ENCODE results near the gene RFX8.

RFX8 gene

DNA sequence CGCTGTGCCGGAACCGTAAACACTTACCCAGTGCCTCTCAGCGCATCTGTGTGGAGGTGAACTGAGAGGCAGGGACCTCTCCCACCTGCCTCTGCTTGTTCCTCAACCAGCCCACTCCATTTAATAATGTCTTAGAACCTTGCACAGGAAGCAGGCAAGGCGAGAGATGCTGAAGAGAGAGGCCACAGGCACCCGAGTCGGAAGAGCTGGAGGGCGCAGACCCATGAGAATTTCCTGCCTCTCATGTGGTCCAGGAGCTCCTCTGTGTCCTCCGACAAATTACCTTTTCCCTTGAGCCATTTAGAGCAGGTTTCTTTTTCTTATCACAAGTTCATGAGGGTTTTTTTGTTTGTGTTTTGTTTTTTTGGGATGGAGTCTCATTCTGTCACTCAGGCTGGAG is 4.9 kb upstream of the RFX8 start:
- Histone ChIP-seq H3K4me1 (ENCODE audit: control insufficient read depth, insufficient read depth, low read length) (no peaks in the 10 kb centered on the region), H3K36me3 (ENCODE audit: control insufficient read depth in 2 of 2, insufficient read depth in 1 of 2, low read length in 2 of 2) (no peaks in the 10 kb centered on the region), H3K9me3 (ENCODE audit: control insufficient read depth, insufficient read depth, low read depth, low read length) (no peaks in the 10 kb centered on the region), H3K4me3 (ENCODE audit: low read depth, low read length) (no peak overlapping the region), H3K27ac (ENCODE audit: extremely low read depth, low read depth, low read length) (no peak overlapping the region)
- TF ChIP-seq ZNF354C (tag by site-specific recombination; IDR thresholded peaks at IDR 0.05; ENCODE audit: borderline replicate concordance, low read depth) = no peak
- TF ChIP-seq ZNF174 (tag by site-specific recombination; IDR thresholded peaks at IDR 0.05) = no peak
- TF ChIP-seq, protein P1, sequence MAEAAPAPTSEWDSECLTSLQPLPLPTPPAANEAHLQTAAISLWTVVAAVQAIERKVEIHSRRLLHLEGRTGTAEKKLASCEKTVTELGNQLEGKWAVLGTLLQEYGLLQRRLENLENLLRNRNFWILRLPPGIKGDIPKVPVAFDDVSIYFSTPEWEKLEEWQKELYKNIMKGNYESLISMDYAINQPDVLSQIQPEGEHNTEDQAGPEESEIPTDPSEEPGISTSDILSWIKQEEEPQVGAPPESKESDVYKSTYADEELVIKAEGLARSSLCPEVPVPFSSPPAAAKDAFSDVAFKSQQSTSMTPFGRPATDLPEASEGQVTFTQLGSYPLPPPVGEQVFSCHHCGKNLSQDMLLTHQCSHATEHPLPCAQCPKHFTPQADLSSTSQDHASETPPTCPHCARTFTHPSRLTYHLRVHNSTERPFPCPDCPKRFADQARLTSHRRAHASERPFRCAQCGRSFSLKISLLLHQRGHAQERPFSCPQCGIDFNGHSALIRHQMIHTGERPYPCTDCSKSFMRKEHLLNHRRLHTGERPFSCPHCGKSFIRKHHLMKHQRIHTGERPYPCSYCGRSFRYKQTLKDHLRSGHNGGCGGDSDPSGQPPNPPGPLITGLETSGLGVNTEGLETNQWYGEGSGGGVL (tag by site-specific recombination; IDR thresholded peaks at IDR 0.05) = no peak
- no peak for TF ChIP-seq SCRT1 (tag by site-specific recombination; IDR thresholded peaks at IDR 0.05; ENCODE audit: borderline replicate concordance)
- TF ChIP-seq ZNF560 (tag by site-specific recombination; IDR thresholded peaks at IDR 0.05; ENCODE audit: borderline replicate concordance) = no peak
- no peak for TF ChIP-seq ZNF221 (tag by site-specific recombination; IDR thresholded peaks at IDR 0.05; ENCODE audit: borderline replicate concordance)
- no peak for TF ChIP-seq ZNF391 (tag by site-specific recombination; IDR thresholded peaks at IDR 0.05; ENCODE audit: borderline replicate concordance, low read depth)
- no peak for TF ChIP-seq ZNF529 (tag by site-specific recombination; IDR thresholded peaks at IDR 0.05; ENCODE audit: insufficient replicate concordance)
- TF ChIP-seq, protein P2, sequence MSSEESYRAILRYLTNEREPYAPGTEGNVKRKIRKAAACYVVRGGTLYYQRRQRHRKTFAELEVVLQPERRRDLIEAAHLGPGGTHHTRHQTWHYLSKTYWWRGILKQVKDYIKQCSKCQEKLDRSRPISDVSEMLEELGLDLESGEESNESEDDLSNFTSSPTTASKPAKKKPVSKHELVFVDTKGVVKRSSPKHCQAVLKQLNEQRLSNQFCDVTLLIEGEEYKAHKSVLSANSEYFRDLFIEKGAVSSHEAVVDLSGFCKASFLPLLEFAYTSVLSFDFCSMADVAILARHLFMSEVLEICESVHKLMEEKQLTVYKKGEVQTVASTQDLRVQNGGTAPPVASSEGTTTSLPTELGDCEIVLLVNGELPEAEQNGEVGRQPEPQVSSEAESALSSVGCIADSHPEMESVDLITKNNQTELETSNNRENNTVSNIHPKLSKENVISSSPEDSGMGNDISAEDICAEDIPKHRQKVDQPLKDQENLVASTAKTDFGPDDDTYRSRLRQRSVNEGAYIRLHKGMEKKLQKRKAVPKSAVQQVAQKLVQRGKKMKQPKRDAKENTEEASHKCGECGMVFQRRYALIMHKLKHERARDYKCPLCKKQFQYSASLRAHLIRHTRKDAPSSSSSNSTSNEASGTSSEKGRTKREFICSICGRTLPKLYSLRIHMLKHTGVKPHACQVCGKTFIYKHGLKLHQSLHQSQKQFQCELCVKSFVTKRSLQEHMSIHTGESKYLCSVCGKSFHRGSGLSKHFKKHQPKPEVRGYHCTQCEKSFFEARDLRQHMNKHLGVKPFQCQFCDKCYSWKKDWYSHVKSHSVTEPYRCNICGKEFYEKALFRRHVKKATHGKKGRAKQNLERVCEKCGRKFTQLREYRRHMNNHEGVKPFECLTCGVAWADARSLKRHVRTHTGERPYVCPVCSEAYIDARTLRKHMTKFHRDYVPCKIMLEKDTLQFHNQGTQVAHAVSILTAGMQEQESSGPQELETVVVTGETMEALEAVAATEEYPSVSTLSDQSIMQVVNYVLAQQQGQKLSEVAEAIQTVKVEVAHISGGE (tag by site-specific recombination; conservative IDR thresholded peaks at IDR 0.05; ENCODE audit: low read depth) = no peak
- no peak for TF ChIP-seq ZNF555 (tag by site-specific recombination; conservative IDR thresholded peaks at IDR 0.05)
- no peak for TF ChIP-seq ZNF561 (tag by site-specific recombination; IDR thresholded peaks at IDR 0.05; ENCODE audit: borderline replicate concordance)
- no peak for TF ChIP-seq BCL11A (tag by site-specific recombination; IDR thresholded peaks at IDR 0.05; ENCODE audit: low read depth)
- no peak for TF ChIP-seq ZBTB20 (tag by site-specific recombination; IDR thresholded peaks at IDR 0.05)
- TF ChIP-seq ZFP41 (tag by site-specific recombination; IDR thresholded peaks at IDR 0.05; ENCODE audit: borderline replicate concordance) = no peak
- no peak for TF ChIP-seq ZSCAN16 (tag by site-specific recombination; IDR thresholded peaks at IDR 0.05)
- ChIA-PET CTCF (no interaction called here), POLR2A (no interaction called here)

DNA sequence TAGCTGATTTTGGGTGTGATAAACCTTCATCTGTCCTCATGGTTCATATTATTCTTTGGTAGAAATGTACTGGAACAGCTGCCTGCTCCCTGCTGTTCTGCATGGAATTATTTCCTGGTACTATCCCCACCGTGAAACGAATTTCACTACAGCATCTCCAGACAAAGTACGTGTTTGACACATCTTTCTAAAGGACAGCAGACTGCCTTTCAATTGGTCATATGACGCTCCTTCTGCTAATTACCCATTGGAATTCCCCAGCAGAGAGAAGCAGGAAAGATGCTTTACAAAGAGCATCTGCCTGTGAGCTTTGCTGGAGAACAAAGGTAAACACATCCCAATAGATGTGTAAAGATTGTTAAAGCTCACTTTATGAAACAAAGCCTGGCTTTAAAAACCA is 4.4 kb upstream of the RFX8 start:
- H3K27ac ChIP-seq (ENCODE audit: extremely low read depth, low read depth, low read length) = no peak overlapping the region
- no peaks in the 10 kb centered on the region for H3K36me3 ChIP-seq (ENCODE audit: control insufficient read depth in 2 of 2, insufficient read depth in 1 of 2, low read length in 2 of 2)
- H3K4me1 ChIP-seq (ENCODE audit: control insufficient read depth, insufficient read depth, low read length) = no peaks in the 10 kb centered on the region
- CTCF ChIA-PET = no interaction called here
- no peak for TF ChIP-seq HOXA7 (CRISPR knock-in tag; IDR thresholded peaks at IDR 0.05; ENCODE audit: borderline replicate concordance)
- TF ChIP-seq ZNF843 (tag by site-specific recombination; IDR thresholded peaks at IDR 0.05) = no peak
- TF ChIP-seq MEIS1 (CRISPR knock-in tag; IDR thresholded peaks at IDR 0.05; ENCODE audit: borderline replicate concordance) = no peak
- no peak for TF ChIP-seq ZNF664 (tag by site-specific recombination; IDR thresholded peaks at IDR 0.05)
- TF ChIP-seq IKZF3 (tag by site-specific recombination; IDR thresholded peaks at IDR 0.05) = no peak
- TF ChIP-seq, protein P3, sequence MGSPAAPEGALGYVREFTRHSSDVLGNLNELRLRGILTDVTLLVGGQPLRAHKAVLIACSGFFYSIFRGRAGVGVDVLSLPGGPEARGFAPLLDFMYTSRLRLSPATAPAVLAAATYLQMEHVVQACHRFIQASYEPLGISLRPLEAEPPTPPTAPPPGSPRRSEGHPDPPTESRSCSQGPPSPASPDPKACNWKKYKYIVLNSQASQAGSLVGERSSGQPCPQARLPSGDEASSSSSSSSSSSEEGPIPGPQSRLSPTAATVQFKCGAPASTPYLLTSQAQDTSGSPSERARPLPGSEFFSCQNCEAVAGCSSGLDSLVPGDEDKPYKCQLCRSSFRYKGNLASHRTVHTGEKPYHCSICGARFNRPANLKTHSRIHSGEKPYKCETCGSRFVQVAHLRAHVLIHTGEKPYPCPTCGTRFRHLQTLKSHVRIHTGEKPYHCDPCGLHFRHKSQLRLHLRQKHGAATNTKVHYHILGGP (tag by site-specific recombination; IDR thresholded peaks at IDR 0.05) = no peak
- TF ChIP-seq ZSCAN30 (tag by site-specific recombination; IDR thresholded peaks at IDR 0.05) = no peak
- no peak for TF ChIP-seq SP3 (tag by site-specific recombination; IDR thresholded peaks at IDR 0.05)
- no peak for TF ChIP-seq ZNF341 (tag by site-specific recombination; IDR thresholded peaks at IDR 0.05; ENCODE audit: low read depth)
- H3K9me3 ChIP-seq (ENCODE audit: control insufficient read depth, insufficient read depth, low read depth, low read length) = no peaks in the 10 kb centered on the region
- POLR2A ChIA-PET = no interaction called here
- no peak overlapping the region for H3K4me3 ChIP-seq (ENCODE audit: low read depth, low read length)

Data from HEK293 (cell line).